HepG2 (cell line): ENCODE measurements around the gene UBE2B. TPM values are rescaled to one million over a fixed set of nuclear protein-coding genes. Genes with fewer than 3 reads are reported as not detected.

Experiments
- AKAP8 ChIP-seq: sonication (generic); formaldehyde crosslinking; IDR thresholded peaks from 2 replicates; pipeline ENCODE4 v1.5.1; 2020; ENCODE audit warnings: mild to moderate bottlenecking, missing genetic modification reagents
- BATF2 ChIP-seq: sonication (generic); formaldehyde crosslinking; IDR thresholded peaks from 2 replicates; pipeline ENCODE4 v1.8.0; 2022; ENCODE audit warnings: mild to moderate bottlenecking, missing genetic modification reagents, moderate library complexity
- CBX5 ChIP-seq: sonication (generic); formaldehyde crosslinking; IDR thresholded peaks from 2 replicates; pipeline ENCODE4 v1.4.0; 2020; ENCODE audit warnings: missing genetic modification reagents, borderline replicate concordance
- GMEB2 ChIP-seq: IDR thresholded peaks from 2 replicates; pipeline ENCODE4 v1.6.1; 2016; ENCODE audit warnings: missing biosample characterization, missing genetic modification reagents, low read depth
- HIC2 ChIP-seq: sonication (generic); formaldehyde crosslinking; IDR thresholded peaks from 2 replicates; pipeline ENCODE4 v1.9.0; 2022; ENCODE audit warnings: low read depth, missing genetic modification reagents
- KAT7 ChIP-seq: IDR thresholded peaks from 2 replicates; pipeline ENCODE4 v1.6.1; 2018; ENCODE audit warnings: borderline replicate concordance, missing compliant biosample characterization
- MBD4 ChIP-seq: IDR thresholded peaks from 2 replicates; pipeline ENCODE4 v1.6.1; 2012; ENCODE audit warnings: low read length, inconsistent platforms, borderline replicate concordance
- MEIS1 ChIP-seq: sonication (generic); formaldehyde crosslinking; IDR thresholded peaks from 2 replicates; pipeline ENCODE4 v1.9.0; 2021; ENCODE audit warnings: mild to moderate bottlenecking, missing genetic modification reagents, moderate library complexity, borderline replicate concordance
- PAF1 ChIP-seq: IDR thresholded peaks from 2 replicates; pipeline ENCODE4 v1.6.1; 2016; ENCODE audit warnings: missing genetic modification reagents, missing compliant biosample characterization
- PHF8 ChIP-seq: sonication (generic); formaldehyde crosslinking; IDR thresholded peaks from 2 replicates; pipeline ENCODE4 v1.5.0; 2020; ENCODE audit warnings: missing genetic modification reagents
- RAD51 ChIP-seq: fragments of 450-650 bp; IDR thresholded peaks from 2 replicates; pipeline ENCODE4 v1.6.1; 2016; ENCODE audit warnings: borderline replicate concordance
- RERE ChIP-seq: IDR thresholded peaks from 2 replicates; pipeline ENCODE4 v1.6.1; 2016; ENCODE audit warnings: low read depth, missing genetic modification reagents, missing compliant biosample characterization
- ZBTB1 ChIP-seq: sonication (generic); formaldehyde crosslinking; IDR thresholded peaks from 2 replicates; pipeline ENCODE4 v1.4.0; 2020; ENCODE audit warnings: missing genetic modification reagents, borderline replicate concordance
- ZFP1 ChIP-seq: IDR thresholded peaks from 2 replicates; pipeline ENCODE4 v1.6.1; 2016
- ZNF10 ChIP-seq: sonication (generic); formaldehyde crosslinking; IDR thresholded peaks from 2 replicates; pipeline ENCODE4 v1.4.0; 2020; ENCODE audit warnings: mild to moderate bottlenecking, low read depth, missing genetic modification reagents, borderline replicate concordance
- ZNF572 ChIP-seq: sonication (generic); formaldehyde crosslinking; IDR thresholded peaks from 2 replicates; pipeline ENCODE4 v1.5.1; 2020; ENCODE audit warnings: mild to moderate bottlenecking, missing genetic modification reagents
- ZNF577 ChIP-seq: sonication (generic); formaldehyde crosslinking; IDR thresholded peaks from 2 replicates; pipeline ENCODE4 v1.4.0; 2020; ENCODE audit warnings: mild to moderate bottlenecking, low read depth, missing genetic modification reagents, borderline replicate concordance
- ZNF589 ChIP-seq: sonication (generic); formaldehyde crosslinking; conservative IDR thresholded peaks from 2 replicates; pipeline ENCODE4 v1.8.0; 2022; ENCODE audit warnings: mild to moderate bottlenecking, moderate library complexity, missing genetic modification reagents
- ZSCAN25 ChIP-seq: sonication (generic); formaldehyde crosslinking; IDR thresholded peaks from 2 replicates; pipeline ENCODE4 v1.8.0; 2022; ENCODE audit warnings: mild to moderate bottlenecking, missing genetic modification reagents
- ZSCAN30 ChIP-seq: sonication (generic); formaldehyde crosslinking; IDR thresholded peaks from 2 replicates; pipeline ENCODE4 v1.5.0; 2020; ENCODE audit warnings: mild to moderate bottlenecking, missing genetic modification reagents
- polyA plus RNA-seq, 8 experiments: library from polyadenylated mRNA; depleted of rRNA in 3 of 8; stranded (reverse) in 7 of 8; unstranded in 1 of 8; fragments of >200 nt; fragmentation: Illumina TruSeq in 4 of 8; extraction: Trizol in 4 of 8; gene quantifications; 2 replicates each; pipeline versions ENCODE4 v1.2.1 to v1.2.3, GENCODE V29; 2011 to 2016; ENCODE audit warnings: low read depth in 4 of 8, missing spikeins in 1 of 8, mixed read lengths in 1 of 8; ENCODE audit not compliant: insufficient read depth in 1 of 8
- total RNA-seq, 5 experiments: library from RNA; depleted of rRNA; stranded (reverse); fragments of >200 nt; fragmentation: Illumina TruSeq; extraction: Trizol; gene quantifications; 2 replicates each; pipeline ENCODE4 v1.2.3, GENCODE V29; 2016; ENCODE audit warnings: low read depth in 1 of 5

The UBE2B gene
- total and polyA plus RNA-seq, 2 of the 13 experiments (the other 11 are each of a cell fraction or from before 2014, with no cell fraction given), result 25.2 to 56.0 TPM

GRCh38 chr5:134370871-134371833 lies at the start of gene UBE2B (continued):
- TF ChIP-seq AKAP8 (CRISPR knock-in tag) (no peak), KAT7 (CRISPR knock-in tag) (peak; percentile 96), PHF8 (CRISPR knock-in tag) (peak; percentile 83), ZNF589 (CRISPR knock-in tag) (0 out of 2 replicates have a peak, but pooled peaks have one; percentile 25), ZNF577 (CRISPR knock-in tag) (no peak), HIC2 (CRISPR knock-in tag) (0 out of 2 replicates have a peak, but pooled peaks have one; percentile 20), ZBTB1 (CRISPR knock-in tag) (no peak), ZNF10 (CRISPR knock-in tag) (no peak), MEIS1 (CRISPR knock-in tag) (peak; percentile 35; the same call in 1 of the 2 replicates), ZSCAN25 (CRISPR knock-in tag) (no peak; the same call in 1 of the 2 replicates), RERE (CRISPR knock-in tag) (peak; percentile 11; the same call in 1 of the 2 replicates), ZNF572 (CRISPR knock-in tag) (no peak), GMEB2 (no peak), PAF1 (CRISPR knock-in tag) (no peak), BATF2 (CRISPR knock-in tag) (peak; percentile 55; the same call in 1 of the 2 replicates), ZSCAN30 (peak; percentile 89; the same call in 1 of the 2 replicates), ZFP1 (CRISPR knock-in tag) (0 out of 2 replicates have a peak, but pooled peaks have one; percentile 52), RAD51 (peak; percentile 100), CBX5 (CRISPR knock-in tag) (no peak), MBD4 (no peak)
